GM18873 (cell line): Measurements from ENCODE around the gene KRT37.
"Not testable (repeated sequence)": the region's sequence is repeated elsewhere in the genome, so short reads cannot be mapped to it uniquely, and the experiment has no call there.

ENCODE experiments used
- ATAC-seq: cut with Tn5 transposase; IDR thresholded peaks from one replicate; pipeline ENCODE4 v1.9.1; 2021; ENCODE audit warnings: mild to moderate bottlenecking, moderate library complexity, moderate number of reproducible peaks; ENCODE audit not compliant: unreplicated experiment, low FRiP score

The KRT37 gene

DNA sequence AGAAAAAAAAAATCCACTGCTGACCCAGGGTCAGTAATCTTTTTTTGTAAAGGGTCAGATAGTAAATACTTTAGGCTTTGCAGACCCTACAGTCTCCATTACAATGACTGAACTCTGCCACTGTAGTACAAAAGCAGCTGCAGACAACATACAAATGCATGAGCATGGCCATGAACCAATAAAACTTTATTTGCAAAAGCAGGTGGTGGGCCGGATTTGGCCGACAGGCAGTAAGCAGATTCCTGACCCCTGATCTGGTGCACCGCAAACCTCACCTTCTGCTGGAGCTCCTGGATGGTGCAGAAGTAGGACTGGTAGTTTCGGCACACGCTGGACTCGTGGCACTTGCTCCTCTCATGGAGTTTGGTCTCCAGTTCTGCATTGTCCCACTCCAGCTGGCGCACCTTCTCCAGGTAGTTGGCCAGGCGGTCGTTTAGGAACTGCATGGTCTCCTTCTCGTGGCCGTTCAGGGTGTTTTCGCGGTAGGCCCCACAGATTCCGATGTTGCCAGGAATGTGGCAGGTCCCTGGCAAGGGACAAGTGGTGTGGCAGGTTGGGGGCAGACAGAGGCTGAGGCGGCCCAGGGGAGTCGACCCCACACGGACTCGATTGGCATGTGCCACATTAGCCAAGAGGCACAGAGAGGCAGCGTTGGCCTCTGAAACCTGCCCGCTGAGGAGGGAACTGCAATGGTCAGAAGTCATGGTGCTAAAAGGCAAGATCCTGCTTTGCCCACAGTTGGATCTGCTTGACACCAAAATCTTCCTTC is 13.1 kb downstream of the KRT37 start:
- no peak for ATAC-seq

DNA sequence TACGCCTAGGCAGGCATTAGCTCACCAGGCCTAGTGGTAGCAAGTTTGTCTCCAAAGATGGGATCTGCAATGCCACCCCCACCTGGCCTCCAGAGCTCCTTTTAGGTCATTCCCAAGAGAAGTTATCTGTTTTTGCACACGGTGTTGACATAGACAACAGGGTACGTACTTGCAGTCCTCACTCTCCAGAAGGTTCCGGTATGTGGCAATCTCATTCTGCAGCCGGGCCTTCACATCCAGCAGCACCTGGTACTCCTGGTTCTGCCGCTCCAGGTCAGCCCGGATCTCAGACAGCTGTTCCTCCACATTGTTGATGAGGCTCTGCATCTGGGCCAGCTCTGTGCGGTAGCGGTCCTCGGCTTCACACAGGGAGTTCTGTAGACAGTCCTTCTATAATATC is 17.2 kb downstream of the KRT37 start:
- ATAC-seq, result no peak

DNA sequence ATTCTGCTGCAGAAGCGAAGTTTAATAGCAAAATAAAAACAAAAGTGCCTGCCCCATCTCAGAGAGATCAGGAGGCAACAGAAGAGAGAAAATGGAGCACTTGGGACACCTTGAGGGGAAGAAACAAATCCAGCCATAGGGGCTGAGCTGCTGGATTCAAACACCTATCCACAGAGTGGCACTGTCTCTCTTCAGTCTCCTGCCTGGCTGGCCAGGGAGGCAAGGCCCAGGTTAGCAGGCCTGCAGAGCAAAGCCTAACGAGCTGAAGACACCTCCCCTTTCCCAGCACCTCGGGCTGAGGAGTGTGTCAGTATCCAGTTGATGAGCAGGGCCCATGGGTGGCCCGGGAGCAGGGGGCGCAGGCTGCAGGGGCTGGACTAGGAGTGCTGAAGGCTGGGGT is 18.2 kb downstream of the KRT37 start:
- ATAC-seq, result no peak

- ATAC-seq, result no peak
Observed at GRCh38 chr17:41404024-41404671, 20.2 kb downstream of the KRT37 start.

DNA sequence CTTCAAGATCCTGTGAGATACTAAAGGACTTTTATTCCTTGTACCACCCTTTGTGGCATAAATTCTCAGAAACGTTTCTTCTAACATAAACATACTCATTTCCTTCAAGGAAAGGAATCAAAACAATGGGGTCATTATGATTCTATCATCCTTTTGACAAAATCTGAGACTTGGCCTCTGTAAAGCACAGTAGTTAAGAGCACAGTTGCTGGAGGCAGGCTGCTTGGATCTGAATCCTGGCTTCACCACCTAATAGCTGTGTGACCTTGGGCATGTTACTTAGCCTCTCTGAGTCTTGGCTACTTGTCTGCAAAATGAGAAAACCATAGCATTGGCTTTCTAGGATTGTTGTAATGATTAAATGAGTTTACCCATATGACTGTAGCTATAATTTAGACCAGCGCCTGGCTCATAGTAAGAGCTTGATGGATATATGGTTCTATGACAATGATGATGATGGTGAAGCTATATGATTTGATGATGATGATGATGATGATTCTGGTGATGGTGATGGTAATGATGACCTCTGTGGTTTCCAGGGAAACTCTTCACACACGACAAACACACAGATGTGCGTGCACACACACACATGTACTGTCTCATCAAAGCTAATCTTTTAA is 20.9 kb downstream of the KRT37 start:
- ATAC-seq, result no peak

DNA sequence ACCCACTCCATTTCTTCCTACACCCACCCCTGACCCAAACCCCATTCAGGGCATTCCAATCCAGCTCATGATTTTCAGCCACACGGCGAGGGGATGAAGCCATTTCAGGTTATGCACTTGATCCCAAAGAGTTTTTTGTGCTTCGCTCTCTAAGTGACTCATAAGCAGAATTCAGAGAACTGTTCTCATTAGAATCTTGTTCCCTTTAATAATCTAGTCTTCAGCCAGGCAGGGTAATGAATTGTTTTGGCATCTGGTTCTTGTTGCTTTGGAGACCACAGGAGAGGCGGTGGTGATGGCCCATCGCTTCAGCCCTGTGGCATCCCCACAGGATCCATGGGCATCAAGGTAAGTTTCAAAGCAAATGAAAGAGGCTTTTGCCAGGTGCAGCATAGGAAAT is 22.2 kb downstream of the KRT37 start:
- no peak for ATAC-seq

- no peak for ATAC-seq
Observed at GRCh38 chr17:41396996-41397660, 27.3 kb downstream of the KRT37 start, which contains the start of gene KRT31. TSS of gene KRT31 (minus strand) at chr17:41397608. CDS start at chr17:41397539, 69 bp downstream.

- no peak for ATAC-seq
Observed at GRCh38 chr17:41396340-41396739, 28.0 kb downstream of the KRT37 start.

DNA sequence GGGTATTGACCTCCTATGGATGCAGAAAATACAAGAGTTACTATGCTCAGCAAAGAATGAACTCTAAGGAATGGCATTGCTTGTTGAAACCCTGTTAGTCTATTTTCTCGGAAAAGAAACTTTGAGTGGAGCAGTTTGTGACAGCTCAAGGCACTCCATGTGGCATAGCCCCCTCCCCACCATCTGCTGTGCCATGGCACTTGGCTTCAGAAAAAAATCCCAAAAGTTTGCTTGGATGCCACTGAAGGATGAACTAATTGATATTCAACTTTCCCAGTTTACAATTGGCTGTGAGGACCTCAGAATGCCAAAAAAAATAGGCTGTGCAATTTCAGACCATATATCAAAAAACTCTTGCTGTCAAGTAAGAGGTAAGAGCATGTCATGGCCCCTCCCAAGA is 28.8 kb downstream of the KRT37 start:
- no peak for ATAC-seq

DNA sequence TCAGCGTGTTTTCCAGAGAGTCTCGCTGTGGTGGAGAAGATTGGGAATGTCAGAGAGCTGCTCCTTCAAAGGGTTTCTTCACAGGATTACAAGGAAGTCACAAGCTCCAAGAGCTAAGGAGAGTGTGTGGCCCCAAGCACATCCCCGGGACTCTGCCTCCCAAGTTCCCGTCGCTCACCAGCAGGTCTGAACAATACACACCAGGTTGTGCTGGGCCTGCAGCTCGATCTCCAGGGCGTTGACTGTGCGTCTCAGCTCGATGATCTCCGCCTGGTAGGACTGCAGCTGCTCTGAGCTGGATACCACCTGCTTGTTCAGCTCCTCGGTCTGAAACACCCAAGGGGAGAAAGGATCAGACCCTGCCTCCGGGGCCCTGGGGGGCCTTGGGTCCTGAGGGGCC is 29.3 kb downstream of the KRT37 start:
- ATAC-seq, result not testable (repeated sequence)

GRCh38 chr17:41394254-41394996 is 30.0 kb downstream of the KRT37 start:
- no peak for ATAC-seq

DNA sequence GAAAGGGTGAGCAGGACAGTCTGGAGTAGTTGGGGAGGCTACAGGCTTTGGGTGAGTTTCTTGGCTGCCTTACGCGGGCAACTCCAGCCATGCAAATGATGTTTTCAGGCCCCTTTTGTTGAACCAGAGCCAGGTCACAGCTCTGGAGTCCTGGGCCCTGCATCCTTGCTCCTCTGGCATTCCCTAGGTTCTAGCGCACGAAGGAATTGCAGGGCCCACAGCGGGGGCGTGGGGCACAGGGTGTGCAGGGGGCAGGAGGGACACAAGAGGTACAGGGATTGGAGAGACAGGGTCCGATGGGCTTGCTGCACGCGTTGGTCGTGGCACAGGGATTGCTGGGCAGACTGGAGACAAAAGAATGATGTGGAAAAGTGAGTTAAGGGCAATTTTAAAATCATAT is 30.6 kb downstream of the KRT37 start:
- no peak for ATAC-seq

- ATAC-seq, result no peak
Observed at GRCh38 chr17:41393294-41393693, 31.1 kb downstream of the KRT37 start.

- ATAC-seq, result no peak
Observed at GRCh38 chr17:41392278-41392677, 32.1 kb downstream of the KRT37 start.

DNA sequence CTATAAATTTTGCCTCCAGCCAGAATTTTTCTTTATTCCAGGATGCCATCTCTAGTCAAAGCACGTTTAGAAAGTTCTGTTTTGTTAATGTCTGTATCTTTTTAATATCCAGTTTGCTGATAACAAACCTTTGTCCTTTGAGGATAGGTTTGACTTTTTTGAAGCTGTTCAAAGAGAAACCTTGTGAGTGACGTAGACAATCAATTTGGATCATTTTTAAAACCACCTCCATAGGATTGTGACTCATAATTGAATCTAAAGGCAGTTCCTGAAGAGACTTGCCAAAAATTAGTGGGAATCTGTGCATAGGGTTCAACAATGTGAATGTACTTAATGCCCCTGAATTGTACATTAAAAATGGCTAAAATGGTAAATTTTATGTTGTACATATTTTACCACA is 32.9 kb downstream of the KRT37 start:
- no peak for ATAC-seq

GRCh38 chr17:41390411-41390938 is 33.9 kb downstream of the KRT37 start:
- no peak for ATAC-seq

GRCh38 chr17:41387670-41388069 is 36.7 kb downstream of the KRT37 start:
- no peak for ATAC-seq

DNA sequence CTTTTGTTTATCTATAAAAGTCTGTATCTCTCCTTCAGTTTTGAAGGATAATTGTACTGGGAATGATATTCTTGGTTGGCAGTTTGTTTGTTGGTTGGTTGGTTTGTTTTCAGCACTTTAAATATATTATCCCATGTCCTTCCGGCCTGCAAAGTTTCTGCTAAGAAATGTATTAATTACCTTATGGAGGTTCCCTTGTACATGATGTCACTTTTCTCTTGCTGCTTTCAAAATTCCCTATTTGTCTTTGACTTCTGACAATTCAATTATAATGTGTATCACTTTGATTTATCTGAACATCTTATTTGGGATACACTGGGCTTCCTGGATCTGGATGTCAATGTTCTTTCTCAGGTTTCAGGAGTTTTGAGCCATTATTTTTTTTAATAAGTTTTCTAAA is 38.2 kb downstream of the KRT37 start:
- no peak for ATAC-seq

DNA sequence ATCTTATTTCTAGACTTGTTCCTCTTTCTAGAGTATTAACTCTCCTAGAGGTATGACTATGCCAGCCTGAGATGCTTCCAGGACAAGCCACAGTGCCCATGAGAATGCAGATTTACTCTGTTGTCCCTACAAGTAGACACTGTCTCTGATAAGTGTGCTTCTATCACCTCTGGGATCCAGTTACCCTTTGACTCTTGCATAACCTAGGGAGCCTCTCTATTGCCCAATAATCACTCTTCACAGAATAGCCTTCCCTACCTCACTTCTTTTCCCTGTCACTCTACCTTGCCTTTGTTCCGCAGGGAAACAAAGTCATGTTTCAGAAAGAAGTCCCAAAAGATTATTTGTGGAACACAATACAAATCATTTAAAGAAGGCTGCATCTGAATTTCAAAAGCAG is 40.7 kb downstream of the KRT37 start:
- ATAC-seq, result no peak

- no peak for ATAC-seq
Observed at GRCh38 chr17:41382394-41382793, 42.0 kb downstream of the KRT37 start.
